Right ventricle myocardium inferior (tissue), 1 donor: ENCODE measurements around the gene CHML. TPM values are rescaled to one million over a fixed set of nuclear protein-coding genes. Genes with fewer than 3 reads are reported as not detected.

Source experiments
- ATAC-seq: fragments of 200-7000 bp; cut with Tn5 transposase; one replicate; pipeline ENCODE4 v1.9.1; 2020; ENCODE audit warnings: mild to moderate bottlenecking, moderate library complexity
- DNase-seq: peaks from one replicate; pipeline ENCODE4 v3.0.0; 2021; ENCODE audit errors: missing footprints
- intact Hi-C: fragments of 100-400 bp; cut with DNase I; formaldehyde crosslinking; loops from one replicate; pipeline ENCODE4 v1.11.0; 2022
- total RNA-seq: library from RNA; stranded (reverse); fragmentation: NEBNext Ultra II Directional; extraction: Animal tissue kit (Norgen Biotek cat#: 25700); gene quantifications from one replicate; pipeline ENCODE4 v1.2.1, GENCODE V29; 2021
- donor health status: DM: no; HTN: yes; CAD: no; lungs with severe emphysema.

CHML gene
- total RNA-seq, 1 donor from 2014 or later: 6.6 TPM

- intact Hi-C loops: no loop called here
- DNase-seq (no peak), ATAC-seq (no peak)
These were observed 34.9 kb downstream of the CHML start for GRCh38 chr1:241605146-241605805.

DNA sequence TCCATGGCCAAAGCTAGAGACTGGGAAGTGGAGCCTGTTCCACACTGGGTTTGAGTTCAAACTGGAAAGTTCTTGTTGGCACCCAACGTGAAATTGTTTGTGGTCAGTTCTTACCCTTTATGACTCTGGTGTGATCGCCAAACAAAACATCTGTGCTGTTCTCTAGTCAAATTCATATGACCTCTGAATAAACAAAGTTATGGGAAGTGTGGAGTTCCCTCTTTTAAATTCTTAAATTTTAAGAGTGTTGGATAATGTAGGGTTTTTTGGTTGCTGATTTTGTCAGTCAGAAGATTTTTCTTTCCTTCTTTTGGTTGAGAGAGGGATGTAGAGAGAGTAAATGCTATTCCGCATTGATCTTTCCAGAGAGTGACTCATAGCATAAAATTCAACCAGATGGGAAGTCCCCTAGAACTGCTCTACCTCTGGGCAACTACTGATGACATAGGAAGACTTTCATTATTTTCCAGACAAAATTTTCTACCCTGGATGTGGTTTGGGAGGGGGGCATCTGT, 36.4 kb downstream of the CHML start:
- intact Hi-C loops: no loop called here
- DNase-seq (no peak), ATAC-seq (no peak)

- intact Hi-C loops: no loop called here
- ATAC-seq: no peak
- DNase-seq: no peak
These were observed 39.7 kb downstream of the CHML start for GRCh38 chr1:241600496-241600901.

DNA sequence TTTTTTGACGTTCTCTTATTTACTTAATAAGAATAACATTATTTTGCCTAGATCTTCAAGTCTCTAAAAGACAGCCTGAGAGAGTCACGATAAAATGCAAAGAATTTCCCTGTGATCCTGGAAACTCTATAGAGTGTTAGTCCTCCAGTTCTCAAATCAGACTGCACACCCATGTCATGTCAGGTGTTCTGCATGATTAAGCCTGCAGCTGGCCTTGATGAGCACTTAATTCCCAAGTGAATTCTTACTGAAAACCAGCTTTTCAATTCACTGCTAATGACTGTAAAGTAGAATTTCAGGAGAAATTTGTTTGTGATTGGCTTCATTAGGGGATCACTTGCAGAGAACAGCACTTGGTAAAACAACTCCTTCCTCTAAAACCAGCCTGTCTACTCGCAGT, 41.9 kb downstream of the CHML start:
- DNase-seq (no peak), ATAC-seq (no peak)
- intact Hi-C loops: no loop called here

GRCh38 chr1:241596633-241597032, 43.5 kb downstream of the CHML start:
- no peak for ATAC-seq
- no peak for DNase-seq
- intact Hi-C loops: no loop called here

GRCh38 chr1:241593186-241593585, 47.0 kb downstream of the CHML start:
- intact Hi-C loops: no loop called here
- no peak for ATAC-seq
- no peak for DNase-seq

GRCh38 chr1:241592273-241592958, 47.8 kb downstream of the CHML start:
- intact Hi-C loops: no loop called here
- no peak for ATAC-seq
- no peak for DNase-seq

DNA sequence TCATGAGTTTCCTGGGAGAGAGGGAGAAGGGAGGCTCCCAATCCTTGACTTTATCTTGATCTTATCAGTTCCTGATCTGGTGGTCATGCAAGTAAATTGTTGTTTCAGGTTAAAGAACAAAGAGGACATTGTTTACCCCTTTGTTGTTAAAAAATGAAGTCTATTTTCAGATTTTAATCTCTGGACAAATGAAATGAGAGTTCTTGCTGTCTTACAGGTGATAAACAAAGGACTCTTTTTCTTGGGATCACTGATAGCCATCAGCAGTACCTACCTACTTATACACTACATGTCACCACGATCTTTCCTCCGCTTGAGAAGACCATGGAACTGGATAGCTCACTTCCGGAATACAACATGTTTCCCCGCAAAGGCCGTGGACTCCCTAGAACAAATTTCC, 48.4 kb downstream of the CHML start:
- intact Hi-C loops: no loop called here
- ATAC-seq (no peak), DNase-seq (no peak)

DNA sequence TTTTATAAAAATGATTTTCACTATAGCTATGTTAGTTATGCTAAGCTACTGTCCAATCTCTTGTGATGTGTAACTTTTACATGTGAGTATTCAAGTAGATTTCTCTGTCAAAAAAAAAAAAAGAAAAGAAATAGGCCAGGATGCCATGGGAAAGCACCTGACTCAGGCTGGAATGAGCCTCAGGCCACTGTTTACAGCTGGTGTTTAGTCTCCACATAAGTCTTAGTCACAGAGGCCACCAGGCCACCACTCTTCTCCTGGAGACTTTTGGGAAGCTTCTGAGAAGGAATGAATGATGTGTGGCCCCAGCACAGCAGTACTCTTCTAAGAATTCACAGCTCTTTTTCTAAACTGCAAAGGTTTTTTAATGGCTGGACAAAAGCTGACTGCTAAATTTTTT, 48.9 kb downstream of the CHML start:
- DNase-seq (no peak), ATAC-seq (no peak)
- intact Hi-C loops: no loop called here

- ATAC-seq: no peak
- no peak for DNase-seq
- intact Hi-C loops: no loop called here
These were observed 49.5 kb downstream of the CHML start for GRCh38 chr1:241590719-241591118.

Other genes starting within 250 kb of the CHML start
- gene FH, start 120.6 kb downstream of the CHML start, total RNA-seq: 235 TPM
- gene KMO, start 108.0 kb downstream of the CHML start, total RNA-seq: 0.22 TPM
- gene OPN3, start within 50 bp of the CHML start, total RNA-seq: 7.0 TPM
- not detected for gene WDR64, start 11.9 kb upstream of the CHML start, total RNA-seq
- gene EXO1, start 207.8 kb upstream of the CHML start, total RNA-seq: 0.65 TPM